ENCODE measurements around the gene EDIL3.

DNA sequence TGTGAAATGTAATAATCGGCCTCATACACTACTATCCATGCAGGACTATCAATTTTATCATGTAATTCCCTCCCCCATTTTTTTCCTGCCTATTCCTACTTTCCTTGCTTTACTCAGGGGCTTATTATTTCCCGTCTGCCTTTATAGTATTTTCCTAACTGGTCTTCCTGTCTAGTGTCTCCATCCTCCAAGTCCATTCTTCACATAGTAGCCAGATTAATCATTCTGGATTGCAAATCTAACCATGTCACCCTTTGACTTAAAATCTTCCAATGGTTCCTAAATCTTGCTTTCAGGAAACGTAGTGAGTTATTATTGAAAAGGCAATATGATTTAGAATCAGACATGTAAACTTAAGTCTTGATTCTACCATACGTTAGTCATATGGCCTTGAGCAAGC lies 356.6 kb downstream of the EDIL3 start:
- TF ChIP-seq POLR2AphosphoS5 (IDR thresholded peaks at IDR 0.05) = no peak
- TF ChIP-seq, protein P1, sequence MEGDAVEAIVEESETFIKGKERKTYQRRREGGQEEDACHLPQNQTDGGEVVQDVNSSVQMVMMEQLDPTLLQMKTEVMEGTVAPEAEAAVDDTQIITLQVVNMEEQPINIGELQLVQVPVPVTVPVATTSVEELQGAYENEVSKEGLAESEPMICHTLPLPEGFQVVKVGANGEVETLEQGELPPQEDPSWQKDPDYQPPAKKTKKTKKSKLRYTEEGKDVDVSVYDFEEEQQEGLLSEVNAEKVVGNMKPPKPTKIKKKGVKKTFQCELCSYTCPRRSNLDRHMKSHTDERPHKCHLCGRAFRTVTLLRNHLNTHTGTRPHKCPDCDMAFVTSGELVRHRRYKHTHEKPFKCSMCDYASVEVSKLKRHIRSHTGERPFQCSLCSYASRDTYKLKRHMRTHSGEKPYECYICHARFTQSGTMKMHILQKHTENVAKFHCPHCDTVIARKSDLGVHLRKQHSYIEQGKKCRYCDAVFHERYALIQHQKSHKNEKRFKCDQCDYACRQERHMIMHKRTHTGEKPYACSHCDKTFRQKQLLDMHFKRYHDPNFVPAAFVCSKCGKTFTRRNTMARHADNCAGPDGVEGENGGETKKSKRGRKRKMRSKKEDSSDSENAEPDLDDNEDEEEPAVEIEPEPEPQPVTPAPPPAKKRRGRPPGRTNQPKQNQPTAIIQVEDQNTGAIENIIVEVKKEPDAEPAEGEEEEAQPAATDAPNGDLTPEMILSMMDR (IDR thresholded peaks at IDR 0.05) = no peak
- no peak for TF ChIP-seq POLR2A (IDR thresholded peaks at IDR 0.05)

All from suprapubic skin (tissue), 4 donors.